Measurements from ENCODE around the gene CILP2.

CILP2 gene

DNA sequence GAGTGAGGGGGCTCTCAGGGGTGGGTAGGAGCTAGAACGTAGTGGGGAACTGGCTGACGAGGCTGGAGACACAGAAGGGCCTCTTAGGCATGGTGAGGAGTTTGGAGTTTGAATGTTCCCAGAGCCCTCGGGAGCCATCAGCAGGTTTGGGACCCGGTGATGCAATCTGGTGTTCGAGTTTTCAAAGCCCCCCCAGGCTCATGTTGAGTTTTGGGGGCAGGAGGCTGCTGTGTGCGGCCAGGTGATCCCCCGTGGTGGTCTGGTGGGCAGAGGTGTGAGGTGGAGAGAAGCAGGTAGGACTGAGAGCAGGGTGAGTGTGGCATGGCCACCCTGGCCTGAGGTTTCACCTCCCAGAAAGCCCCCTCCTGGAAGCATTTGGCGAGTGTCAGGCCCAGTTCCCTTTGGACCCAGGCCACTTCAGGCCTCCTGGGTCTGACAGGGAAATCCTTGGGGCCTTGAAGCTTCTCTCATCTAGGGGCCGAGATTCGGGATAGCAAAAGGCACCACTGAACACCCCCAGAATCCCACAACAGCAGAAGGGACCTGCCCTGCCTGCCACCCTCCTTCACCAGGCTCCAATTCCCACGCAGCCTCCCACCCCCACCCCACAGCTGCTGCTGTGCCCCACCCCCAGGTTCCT lies 8.2 kb upstream of the CILP2 start:
- no peak for DNase-seq

DNA sequence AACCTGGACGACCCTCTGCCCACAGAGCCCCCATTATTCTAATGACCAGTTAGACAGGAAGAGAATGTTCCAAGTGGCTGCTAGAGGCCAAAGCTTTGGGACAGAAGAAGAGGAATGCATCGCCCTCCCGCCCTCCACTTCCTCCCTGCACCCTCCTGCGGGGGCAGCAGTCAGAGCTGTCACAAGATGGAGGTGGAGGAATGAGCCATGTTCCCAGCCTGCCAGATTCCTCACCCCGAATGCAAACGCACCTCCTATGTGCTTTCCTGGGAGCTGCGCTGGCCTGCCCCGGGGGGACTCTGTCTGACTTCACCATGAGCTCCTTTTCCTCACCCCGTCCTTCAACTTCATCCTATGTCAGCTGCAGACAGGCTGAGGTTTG lies 7.7 kb upstream of the CILP2 start:
- no peak for DNase-seq

DNA sequence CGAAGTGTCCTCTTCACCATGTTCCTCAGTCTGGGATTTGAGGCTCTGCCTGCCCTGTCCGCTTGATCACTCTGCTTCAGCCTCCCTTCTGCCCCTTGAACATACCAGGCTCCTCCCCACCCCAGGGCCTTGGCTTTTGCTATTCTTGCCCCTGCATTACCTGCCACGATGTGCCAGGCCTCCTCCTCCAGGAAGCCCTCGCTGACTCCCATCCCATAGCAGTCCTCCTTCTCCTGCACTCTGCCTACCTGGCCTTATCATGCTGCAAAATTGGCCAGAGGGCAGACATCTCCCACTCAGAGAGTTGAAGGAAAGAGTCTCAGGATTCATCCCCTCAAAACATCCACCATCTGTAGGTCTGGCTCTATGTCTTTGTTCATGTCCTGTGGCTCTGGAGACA lies 7.2 kb upstream of the CILP2 start:
- DNase-seq, result no peak

DNA sequence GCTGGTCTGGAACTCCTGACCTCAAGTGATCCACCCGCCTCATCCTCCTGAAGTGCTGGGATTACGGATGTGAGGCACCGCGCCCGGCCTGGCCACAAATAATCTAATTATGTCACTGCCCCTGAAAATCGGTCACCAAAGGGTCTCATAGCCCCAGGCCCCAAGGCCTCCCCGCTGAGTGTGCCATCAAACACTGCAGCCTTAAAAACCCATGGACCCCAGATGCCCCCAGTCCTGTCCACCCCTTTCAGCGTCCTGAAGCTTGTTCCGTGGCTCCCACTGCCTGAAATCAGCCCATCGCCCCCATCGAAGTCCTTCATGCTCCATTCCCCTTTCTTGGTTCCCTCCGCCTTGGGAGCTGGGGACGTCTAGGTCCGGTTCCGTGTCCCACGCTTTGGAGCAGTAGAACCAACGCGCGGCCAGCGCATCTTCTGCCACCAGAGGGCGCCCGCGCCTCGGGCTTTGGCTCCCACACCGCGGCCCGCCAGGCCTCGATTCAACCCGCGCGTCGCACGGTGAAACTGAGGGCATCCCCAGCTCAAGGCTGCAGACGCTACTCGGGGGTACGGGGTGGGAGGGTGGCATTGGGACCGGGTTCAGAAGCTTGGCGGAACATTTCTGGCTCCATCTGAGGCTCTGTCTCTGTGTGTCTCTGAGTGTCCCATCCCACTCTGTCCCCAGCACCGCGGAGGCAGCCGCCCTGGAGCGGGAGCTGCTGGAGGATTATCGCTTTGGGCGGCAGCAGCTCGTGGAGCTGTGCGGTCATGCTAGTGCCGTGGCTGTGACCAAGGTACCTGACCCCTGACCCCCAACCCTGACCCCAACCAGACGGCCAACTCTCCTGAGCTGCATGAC lies 5.9 kb upstream of the CILP2 start:
- DNase-seq, result no peak

DNA sequence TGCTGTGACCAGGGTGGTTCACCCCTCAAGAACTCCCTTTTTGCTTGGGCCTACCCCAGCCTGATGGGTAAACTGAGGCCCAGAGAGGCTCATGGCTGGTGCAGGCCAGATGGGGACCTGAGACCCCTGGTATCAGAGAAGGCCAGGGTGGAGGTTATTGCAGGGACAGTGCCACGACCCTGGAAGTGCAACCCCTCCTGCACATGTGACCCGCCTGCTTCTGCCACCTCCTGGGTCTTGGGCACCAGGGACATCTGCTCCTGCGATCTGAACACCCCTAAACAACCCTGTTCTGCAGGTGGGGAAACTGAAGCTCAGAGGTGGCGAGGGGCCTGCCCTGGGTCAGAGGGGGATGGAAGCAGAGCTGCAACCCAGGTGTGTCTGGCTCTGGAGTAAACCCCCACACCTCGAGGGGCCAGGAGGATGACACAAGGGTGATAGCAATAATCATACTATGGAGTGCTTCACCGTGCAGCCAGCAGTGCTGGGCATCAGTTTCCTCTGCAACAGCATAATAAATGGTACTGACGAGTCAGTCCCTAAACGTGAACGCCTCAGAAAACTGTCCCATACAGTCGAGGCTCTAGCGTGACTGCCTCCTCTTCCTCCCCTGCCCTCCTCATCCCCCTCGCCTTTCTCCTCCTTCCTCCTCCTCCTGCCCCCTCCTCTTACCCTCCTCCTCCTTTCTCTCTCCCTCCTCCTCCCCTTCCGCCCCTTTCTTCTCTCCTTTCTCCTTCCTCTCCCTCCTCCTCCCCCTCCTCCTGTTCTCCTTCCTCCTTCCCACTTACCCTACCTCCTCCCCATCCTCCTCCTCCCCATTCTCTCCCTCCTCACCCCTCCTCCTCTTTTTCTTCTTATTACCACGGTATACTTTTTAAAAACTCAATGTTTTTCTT lies 5.0 kb upstream of the CILP2 start:
- no peak for DNase-seq

DNA sequence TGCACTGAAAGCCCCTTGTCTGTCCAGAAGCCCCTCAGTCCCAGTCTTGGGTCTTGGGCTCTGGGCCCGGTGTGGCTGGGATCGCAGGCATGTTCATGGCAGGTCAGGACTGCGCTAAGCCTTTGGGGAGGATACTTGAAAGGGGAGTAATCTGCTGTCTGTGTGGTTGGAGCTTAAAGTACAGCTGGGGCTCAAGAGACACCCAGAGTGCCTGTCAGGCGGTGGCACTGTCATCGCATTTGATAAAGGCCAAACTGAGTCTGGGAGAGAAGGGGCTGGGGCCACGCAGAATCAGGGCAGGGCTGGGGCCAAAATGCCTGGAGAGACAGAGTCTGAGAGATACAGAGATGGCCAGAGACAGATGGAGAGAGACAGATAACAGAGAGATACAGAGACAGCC lies 4.2 kb upstream of the CILP2 start:
- DNase-seq, result no peak

DNA sequence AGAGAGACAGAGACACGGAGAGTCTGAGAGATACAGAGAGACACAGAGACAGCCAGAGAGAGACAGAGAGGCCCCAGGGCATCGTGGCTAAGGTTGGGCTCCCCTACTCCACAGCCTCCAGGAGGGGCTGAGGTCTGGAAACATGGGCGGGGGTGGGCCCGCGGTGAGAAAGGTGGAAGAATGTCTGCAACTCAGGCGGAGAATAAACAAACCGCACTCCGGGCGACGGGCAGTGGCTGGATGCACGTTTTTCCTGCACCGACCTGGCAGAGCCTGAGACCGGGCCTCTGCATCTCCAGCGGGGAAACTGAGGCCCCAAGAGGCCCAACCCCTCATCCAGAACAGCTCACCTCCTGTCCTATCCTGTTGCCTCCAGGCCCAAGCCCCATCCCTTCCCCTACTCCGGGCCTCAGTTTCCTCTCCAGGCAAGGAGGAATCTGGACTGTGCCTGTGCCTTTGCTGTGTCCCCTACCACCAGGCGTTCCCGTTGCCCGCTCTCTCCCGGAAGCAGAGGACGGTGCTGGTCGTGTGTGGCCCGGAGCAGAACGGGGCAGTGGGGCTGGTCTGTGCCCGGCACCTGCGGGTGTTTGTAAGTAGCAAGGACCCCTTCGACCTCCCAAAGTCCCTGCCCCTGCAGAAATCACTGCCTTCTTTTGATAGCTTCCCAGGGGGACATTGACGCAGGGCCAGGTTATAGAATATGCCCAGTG lies 3.4 kb upstream of the CILP2 start:
- no peak for DNase-seq

DNA sequence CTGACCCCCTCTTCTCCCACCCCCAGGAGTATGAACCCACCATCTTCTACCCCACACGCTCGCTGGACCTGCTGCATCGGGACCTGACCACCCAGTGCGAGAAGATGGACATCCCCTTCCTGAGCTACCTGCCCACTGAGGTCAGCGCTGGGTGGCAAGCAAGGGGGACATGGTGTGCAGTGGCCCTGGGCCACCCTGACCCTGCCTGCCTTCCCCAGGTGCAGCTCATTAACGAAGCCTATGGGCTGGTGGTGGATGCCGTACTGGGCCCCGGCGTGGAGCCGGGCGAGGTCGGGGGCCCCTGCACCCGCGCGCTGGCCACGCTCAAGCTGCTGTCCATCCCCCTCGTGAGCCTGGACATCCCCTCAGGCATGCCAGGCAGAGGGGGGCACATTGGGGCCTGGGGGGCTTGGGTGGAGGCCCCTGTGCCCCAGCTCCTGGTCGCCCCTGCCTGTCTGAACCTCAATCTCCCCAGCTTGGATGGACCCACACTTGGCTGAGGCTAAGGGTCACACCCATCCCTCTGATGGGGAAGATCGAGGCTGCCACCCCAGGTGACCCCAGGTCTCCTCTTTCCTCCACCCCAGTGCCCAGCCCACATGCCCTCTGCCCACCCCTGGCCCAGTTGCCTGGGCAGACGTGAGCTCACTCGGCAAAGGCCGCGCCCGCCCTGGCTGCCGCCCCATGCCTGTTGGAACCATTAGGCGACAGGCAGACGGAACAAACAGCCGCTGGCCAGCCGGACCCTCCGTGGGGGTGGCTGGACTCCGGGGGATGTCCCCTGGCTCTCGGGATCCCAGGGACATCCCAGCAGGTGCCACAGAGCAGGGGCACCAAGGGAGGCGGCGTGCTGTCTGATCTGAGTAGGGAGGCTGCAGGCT lies 2.5 kb upstream of the CILP2 start:
- no peak for DNase-seq

DNA sequence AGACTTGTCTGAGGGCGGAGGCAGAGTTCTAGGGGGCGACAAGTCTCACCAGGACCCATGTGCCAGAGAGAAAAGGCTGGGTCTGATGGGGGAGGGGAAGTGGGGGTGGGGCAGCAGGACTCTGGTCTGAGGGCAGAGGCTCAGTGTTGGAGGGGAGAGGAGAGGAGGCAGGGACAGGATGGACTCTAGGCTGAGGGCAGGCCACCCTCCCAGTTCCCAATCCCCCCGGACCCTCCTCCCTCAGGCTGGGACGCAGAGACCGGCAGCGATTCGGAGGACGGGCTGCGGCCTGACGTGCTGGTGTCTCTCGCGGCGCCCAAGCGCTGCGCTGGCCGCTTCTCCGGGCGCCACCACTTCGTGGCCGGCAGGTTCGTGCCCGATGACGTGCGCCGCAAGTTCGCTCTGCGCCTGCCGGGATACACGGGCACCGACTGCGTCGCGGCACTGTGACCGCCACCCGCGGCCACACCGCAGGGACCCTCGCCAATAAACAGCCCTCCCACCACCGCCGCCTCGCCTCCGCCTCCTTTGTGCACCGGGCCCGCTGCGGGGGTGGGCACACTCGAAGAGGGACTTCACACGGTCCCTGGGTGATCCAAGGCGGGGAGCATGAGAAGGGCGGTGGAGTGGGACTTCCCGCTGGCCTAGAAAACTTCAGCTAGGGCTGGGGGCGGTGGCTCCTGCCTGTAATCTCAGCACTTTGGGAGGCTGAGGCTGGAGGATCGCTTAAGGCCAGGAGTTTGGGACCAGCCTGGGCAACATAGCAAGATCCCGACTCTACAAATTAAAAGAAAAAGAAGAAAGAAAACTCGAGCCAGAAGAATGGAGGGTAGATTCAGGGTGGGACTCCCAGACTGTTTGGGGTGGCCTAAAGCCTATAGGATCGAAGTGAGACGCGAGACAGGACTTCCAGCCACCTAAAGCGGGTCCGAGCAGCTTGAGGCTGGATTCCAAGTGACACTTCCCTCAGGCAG lies 703 bp upstream of the CILP2 start:
- no peak for DNase-seq

DNA sequence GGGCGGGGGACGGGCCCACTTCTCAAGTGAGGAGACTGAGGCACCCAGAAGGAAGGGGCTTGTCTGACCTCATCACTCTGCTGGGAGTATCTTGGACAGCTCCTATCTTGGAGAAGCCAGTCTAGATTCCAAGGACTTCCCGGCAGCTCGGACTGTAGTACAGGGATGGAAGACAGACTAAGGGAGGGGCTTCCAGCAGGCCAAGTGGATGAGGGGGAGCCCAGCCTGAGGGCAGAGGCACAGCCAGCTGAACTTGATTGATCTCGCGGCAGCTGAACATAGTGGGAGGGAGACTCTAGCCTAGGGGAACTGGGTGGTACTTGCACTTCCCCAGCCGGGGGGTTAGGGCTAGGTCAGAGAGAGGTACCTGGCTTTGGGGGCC lies 711 bp downstream of the CILP2 start:
- DNase-seq, result no peak

DNA sequence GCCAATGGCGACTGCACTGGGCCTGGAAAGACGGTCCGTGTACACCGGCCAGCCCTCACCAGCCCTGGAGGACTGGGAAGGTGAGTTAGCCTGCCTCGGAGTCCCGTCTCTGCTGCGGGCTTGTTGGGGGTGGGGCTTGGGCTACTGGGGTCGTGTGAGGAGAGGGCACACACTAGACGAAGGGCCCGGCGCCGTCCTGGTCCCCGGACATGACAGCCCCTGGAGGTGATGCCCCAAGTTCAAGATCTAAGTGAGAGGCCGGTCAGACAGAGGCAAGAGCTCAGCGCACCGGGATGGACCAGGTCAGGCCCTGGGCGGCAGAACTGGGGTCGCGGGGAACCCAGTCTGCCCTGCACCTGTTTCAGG lies 1.6 kb downstream of the CILP2 start:
- DNase-seq, result no peak

DNA sequence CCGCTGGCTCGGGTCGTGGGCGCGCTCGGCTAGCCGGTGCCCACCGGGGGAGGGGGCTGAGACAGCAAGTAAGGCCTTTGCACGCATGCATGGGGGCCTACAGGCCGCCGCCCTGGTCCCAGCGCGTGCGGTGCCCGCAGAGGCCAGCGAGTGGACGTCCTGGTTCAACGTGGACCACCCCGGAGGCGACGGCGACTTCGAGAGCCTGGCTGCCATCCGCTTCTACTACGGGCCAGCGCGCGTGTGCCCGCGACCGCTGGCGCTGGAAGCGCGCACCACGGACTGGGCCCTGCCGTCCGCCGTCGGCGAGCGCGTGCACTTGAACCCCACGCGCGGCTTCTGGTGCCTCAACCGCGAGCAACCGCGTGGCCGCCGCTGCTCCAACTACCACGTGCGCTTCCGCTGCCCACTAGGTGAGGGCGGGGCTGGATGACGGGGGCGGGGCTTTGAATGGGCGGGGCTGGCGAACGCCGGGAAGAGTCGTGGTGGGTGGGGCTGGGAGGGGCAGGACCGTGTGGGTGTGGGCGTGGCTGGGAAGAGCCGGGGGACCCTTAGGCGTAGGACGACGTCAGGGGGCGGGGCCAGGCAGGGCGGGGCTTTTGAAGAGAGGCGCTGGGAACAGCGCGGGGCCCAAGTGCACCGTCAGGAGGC lies 2.1 kb downstream of the CILP2 start:
- DNase-seq, result no peak

DNA sequence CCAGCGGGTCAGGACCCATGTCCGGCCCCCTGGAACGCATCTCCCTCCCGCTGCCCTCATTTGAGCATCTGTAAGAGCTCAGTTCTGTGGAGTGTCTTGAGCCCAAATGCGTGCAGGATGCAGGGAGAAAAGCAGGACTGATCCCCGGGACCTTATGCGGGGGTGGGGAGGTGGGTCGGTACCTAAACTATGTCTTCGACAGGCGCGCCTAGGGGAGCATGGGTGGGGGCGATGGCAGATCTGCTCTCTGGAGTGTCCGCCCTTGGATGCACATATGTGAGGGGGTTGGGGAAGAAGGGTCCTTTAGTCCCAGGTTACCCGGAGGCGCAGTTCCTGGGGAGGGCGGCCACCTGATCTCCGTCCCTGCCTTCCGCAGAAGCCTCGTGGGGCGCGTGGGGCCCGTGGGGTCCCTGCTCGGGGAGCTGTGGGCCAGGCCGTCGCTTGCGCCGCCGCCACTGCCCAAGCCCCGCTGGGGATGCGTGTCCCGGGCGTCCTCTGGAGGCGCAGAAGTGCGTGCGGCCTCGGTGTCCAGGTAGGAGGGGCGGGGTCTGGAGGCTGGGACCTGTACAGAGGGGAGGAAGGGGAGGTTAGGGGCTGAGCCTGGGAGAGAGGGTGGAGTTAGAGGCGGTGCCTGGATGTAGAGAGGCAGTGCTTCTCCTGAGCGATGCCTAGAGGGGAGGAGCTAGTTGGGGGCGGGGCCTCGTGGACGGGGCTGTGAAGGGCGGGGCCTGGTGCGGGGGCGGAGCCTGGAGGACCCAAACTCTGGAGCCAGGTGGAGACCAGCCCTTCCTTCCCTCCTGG lies 2.9 kb downstream of the CILP2 start:
- no peak for DNase-seq

DNA sequence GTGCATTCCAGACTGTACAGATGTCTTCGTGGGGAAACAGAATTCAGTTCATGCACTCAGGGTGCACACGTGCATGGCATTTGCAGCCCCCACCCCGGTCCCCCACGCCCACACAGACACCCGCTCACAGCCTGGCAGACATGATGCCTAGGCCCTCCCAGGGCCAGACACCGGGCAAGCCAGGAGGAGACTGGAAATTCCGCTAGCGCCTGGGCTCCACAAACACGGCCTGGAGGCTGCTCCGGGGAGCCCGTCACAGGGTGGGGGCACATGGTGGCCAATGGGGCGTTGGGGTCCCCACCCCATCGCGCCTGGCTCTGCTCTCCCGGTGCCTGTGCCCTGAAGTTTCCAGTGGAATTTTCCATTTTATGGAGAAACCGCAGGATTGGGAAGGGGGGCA lies 3.6 kb downstream of the CILP2 start:
- DNase-seq, result no peak

DNA sequence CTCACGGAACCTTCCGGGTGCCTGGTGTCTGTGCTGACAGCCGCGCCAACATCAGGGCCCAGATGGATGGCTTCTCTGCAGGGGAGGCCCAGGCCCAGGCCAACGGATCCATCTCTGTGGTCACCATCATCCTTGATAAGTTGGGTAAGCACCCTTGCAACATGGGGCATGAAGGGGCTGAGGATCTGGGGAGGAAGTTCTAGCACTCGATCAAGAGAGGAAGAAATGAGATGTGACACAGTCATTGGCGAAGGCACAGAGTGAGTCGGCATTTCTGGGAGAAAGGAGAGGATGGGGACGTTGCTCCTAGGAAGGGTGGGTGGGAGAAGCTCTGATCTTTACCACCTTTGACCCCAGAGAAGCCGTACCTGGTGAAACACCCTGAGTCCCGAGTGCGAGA lies 4.4 kb downstream of the CILP2 start:
- no peak for DNase-seq

DNA sequence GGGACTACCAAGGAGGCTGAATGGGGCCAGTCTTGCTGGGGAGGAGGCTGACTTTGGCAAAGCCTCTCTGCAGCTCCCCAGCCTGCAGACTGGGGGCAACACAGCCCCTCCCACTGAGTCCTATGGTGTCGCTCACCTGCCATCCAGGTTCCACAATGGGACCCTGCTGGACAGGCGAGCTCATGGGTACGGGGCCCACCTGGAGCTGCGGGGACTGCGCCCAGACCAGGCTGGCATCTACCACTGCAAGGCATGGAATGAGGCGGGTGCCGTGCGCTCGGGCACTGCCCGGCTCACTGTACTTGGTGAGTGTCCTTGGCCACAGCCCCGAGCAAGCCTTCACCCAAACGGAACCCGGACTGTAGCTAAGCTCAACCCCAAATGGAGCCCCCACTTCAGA lies 5.0 kb downstream of the CILP2 start:
- DNase-seq, result no peak

DNA sequence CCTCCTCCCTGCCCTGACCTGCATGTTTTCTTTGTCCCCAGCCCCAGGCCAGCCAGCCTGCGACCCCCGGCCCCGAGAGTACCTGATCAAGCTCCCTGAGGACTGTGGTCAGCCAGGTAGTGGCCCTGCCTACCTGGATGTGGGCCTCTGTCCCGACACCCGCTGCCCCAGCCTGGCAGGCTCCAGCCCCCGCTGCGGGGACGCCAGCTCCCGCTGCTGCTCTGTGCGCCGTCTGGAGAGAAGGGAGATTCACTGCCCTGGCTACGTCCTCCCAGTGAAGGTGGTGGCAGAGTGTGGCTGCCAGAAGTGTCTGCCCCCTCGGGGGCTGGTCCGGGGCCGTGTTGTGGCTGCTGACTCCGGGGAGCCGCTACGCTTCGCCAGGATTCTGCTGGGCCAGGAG lies 5.6 kb downstream of the CILP2 start:
- DNase-seq, result no peak

DNA sequence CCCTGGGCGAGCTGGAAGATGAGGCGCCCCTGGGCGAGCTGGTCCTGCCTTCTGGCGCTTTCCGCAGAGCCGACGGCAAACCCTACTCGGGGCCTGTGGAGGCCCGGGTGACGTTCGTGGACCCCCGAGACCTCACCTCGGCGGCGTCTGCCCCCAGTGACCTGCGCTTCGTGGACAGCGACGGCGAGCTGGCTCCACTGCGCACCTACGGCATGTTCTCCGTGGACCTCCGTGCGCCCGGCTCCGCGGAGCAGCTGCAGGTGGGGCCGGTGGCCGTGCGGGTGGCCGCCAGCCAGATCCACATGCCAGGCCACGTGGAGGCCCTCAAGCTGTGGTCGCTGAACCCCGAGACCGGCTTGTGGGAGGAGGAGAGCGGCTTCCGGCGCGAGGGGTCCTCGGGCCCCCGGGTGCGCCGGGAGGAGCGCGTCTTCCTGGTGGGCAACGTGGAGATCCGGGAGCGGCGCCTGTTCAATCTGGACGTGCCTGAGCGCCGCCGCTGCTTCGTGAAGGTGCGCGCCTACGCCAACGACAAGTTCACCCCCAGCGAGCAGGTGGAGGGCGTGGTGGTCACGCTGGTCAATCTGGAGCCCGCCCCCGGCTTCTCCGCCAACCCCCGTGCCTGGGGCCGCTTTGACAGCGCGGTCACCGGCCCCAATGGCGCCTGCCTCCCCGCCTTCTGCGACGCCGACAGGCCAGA lies 6.3 kb downstream of the CILP2 start:
- no peak for DNase-seq
